GM19463 (cell line): ENCODE results near the gene SDR42E2.
"Not testable (repeated sequence)": the region's sequence is repeated elsewhere in the genome, so short reads cannot be mapped to it uniquely, and the experiment has no call there.

ENCODE experiments used
- ATAC-seq: cut with Tn5 transposase; IDR thresholded peaks from one replicate; pipeline ENCODE4 v1.9.1; 2021; ENCODE audit warnings: mild to moderate bottlenecking, moderate library complexity; ENCODE audit not compliant: unreplicated experiment

SDR42E2 gene

GRCh38 chr16:22207715-22208360 lies 45.5 kb downstream of the SDR42E2 start:
- ATAC-seq, result no peak

GRCh38 chr16:22210285-22210684 lies 48.0 kb downstream of the SDR42E2 start:
- ATAC-seq, result no peak

DNA sequence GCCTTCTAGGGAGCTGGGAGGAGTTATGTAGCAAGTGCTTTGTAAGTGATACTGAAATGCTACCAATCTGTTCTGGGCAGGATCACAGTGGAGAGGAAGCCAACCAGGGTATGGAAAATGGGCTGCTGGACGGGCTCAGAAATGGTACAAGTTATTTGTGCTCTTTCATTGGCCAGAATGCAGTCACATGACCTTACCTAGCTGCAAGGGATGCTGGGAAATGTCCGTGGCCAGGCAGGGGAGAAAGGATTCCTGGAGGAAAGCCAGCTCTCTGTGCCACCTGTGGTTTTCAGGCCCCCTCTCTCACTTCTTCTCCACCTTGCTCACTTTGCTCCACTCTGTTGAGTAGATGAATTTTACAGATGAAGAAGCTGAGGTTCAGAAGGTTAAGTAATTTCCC lies 48.5 kb downstream of the SDR42E2 start:
- no peak for ATAC-seq

DNA sequence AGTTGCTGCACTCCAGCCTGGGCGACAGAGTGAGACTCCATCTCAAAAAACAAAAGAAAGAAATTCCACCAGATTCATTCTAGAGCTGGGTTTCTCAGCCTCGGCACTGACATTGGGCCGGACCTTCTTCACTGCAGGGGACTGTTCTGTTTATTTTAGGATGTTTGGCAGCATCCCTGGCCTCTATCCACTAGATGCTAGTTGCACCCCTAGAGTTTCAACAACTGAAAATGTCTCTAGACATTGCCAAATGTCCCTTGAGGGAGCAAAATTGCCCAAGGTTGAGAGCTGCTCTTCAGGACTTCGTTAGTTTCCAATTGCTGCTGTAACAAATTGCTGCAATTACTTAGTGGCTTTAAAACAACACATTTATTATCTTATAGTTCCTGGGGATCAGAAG lies 50.9 kb downstream of the SDR42E2 start:
- ATAC-seq, result no peak

DNA sequence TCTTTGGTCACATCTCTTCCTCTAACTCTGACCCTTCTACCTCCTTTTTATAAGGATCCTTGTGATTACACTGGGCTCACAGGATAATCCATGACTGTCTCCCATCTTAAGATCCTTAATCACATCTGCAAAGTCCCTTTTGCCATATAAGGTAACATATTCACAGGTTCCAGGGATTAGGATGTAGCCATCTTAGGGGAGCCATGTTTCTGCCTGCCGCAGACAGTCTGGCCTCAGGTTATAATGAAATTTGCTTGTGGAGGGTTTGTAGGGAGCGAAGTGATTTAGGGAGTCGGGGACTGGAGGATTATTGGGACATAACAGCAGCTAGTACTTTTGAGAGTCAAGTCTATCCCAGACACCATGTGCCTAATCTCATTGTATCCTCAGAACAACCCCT lies 51.5 kb downstream of the SDR42E2 start:
- ATAC-seq, result no peak

DNA sequence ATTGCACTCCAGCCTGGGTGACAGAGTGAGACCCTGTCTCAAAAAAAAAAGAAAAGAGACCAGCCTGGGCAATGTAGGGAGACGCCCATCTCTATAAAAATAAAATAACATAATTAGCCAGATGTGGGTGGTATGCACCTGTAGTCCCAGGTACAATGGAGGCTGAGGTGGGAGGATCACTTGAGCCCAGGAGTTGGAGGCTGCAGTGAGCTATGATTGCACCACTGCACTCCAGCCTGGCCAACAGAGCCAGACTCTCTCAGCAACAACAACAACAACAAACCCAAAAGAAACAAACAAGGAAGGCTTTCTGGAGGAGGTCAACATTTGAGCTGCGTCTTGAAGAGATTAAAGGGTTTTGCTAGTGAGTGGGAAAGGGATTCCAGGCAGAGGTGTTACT lies 52.1 kb downstream of the SDR42E2 start:
- no peak for ATAC-seq

DNA sequence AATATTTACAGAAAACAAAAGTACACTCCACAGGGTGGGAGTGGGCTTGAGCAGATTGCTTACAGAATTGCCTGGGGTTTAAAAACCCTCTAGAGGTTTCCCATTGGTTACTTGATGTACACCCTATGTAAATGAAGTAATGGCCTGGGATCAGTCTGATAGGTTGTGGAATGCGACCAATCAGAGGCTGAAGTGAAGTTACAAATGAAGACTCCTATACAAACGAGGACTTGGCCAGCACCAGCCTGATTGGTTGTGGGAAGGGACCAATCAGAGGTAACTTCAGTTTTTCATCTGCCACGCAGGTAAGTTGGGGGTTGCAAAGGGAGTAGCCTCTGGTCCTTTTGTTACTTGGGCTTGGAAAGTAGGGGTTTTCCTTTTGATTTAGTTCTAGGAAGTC lies 52.6 kb downstream of the SDR42E2 start:
- no peak for ATAC-seq

DNA sequence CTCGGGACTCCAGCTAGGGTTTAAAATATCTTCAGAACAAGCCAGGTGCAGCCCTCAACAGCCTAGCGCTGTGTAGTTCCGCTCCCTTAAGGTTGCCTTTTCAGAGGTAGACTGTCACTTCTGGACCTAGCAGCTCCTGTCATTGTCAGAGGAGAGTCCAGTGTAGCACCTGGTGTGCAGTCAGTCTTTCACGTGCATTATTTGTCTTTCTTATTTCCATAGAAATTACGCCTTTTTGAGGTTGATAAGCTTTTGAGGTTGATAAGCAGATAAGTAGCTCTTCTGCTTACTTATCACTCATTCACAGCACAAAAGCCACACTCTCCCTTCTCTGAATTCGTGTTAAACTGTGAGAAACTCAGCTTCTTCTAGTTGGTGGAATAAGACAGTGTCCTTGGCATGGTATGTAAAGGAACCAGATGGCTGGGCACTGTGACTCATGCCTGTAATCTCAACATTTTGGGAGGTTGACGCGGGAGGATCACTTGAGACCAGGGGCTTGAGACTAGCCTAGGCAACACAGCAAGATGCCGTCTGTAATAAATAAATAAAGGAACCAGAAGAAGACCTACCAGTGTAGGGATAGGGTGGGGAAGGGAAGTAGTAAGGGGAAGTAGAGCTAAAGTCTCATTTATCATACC lies 54.0 kb downstream of the SDR42E2 start:
- ATAC-seq, result no peak

GRCh38 chr16:22216832-22217225 lies 54.5 kb downstream of the SDR42E2 start:
- not testable (repeated sequence) for ATAC-seq

- peak; percentile 94 for ATAC-seq
Measured at GRCh38 chr16:22217890-22218730, 55.8 kb downstream of the SDR42E2 start.

- ATAC-seq, result no peak
Measured at GRCh38 chr16:22219389-22220068, 57.2 kb downstream of the SDR42E2 start.

DNA sequence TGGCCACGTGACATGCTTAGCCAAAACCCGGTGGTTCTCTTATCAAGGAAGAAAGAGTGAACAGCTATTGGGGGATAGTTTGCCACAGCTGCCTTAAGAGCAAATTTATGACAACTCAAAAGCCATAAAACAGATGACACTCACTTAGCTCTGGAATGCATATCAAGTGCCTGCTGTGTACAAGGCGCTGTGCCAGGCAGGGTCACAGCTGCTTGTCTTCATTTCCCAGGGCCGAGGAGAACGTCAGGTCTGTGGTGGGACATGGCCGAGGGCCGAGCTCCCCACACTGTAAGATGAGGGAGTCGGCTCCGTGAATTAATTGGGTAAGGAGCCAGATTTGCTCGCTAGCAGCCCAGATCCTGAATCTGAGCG lies 57.7 kb downstream of the SDR42E2 start:
- no peak for ATAC-seq

GRCh38 chr16:22220714-22221113 lies 58.4 kb downstream of the SDR42E2 start:
- no peak for ATAC-seq

DNA sequence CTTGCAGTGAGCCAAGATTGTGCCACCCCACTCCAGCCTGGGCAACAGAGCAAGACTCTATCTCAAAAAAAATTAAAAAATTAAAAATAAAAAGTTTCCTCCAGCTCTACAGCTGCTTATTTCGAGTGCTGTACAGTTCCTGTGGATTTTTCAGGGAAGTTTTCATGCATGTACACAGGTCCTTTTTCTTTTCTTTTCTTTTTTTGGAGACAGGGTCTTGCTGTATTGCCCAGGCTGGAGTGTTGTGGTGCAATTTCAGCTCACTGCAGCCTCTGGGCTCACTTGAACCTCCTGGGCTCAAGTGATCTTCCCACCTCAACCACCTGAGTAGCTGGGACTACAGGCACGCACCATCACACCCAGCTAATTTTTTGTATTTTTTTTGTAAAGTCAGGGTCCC lies 59.7 kb downstream of the SDR42E2 start:
- ATAC-seq, result no peak

DNA sequence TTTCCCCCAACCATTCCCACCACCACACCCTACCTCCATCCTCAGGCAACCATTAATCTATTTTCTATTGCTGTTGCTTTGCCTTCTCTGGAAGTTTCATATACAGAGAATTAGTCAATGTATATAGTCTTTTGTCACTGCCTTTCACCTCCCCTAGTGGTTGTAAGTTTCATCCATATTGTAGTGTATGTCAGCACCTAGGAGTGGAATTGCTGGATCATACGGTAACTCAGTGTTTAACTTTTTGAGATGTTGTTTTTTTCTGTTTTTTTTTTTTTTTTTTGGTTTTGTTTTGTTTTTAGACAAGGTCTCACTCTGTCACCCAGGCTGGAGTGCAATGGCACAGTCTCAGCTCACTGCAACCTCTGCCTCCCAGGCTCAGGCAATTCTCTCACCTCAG lies 60.7 kb downstream of the SDR42E2 start:
- ATAC-seq, result no peak

- no peak for ATAC-seq
Measured at GRCh38 chr16:22225060-22225459, 62.8 kb downstream of the SDR42E2 start.

DNA sequence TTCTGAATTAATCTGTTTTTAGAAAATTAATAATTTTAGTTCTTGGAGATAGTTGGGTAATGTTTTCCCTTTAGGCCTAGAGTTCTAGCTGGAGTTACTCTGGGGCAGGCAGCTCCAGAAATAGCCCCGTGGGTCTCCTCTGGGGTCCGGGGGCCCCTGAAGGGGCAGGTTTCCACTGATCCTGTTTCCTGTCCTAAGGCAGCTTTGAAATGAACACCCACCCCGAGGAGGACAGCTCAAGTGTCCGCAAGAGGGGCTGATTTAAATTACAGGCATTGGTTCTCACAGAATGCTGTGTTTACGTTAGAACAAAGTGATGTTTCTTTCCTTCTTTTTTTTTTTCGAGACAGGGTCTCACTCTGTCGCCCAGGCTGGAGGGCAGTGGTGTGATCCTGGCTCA lies 67.6 kb downstream of the SDR42E2 start:
- no peak for ATAC-seq

GRCh38 chr16:22232277-22233036 lies 70.2 kb downstream of the SDR42E2 start:
- no peak for ATAC-seq

GRCh38 chr16:22233037-22233372 lies 70.7 kb downstream of the SDR42E2 start:
- no peak for ATAC-seq

GRCh38 chr16:22235839-22236745 lies 73.8 kb downstream of the SDR42E2 start:
- ATAC-seq, result no peak
